GM19438 (cell line): ENCODE results near the gene NRBP1.
A peak's percentile ranks its signal among the peaks of the same experiment; 100 is the strongest.

ENCODE experiments used
- ATAC-seq: cut with Tn5 transposase; IDR thresholded peaks from one replicate; pipeline ENCODE4 v1.9.1; 2021; ENCODE audit warnings: low read depth; ENCODE audit not compliant: unreplicated experiment

The NRBP1 gene

GRCh38 chr2:27489498-27490397 lies 61.3 kb downstream of the NRBP1 start, which contains the start of gene IFT172:
IFT172 (minus strand) TSS chr2:27489743; CDS start chr2:27489653, 90 bp downstream.
- peak; percentile 98 for ATAC-seq
